H1 (cell line): ENCODE measurements around the gene FCER1A. TPM values are rescaled to one million over a fixed set of nuclear protein-coding genes. Genes with fewer than 3 reads are reported as not detected.

ENCODE experiments used
- CTCF ChIA-PET: fragments of 300-600 bp; sonication (Branson Sonifier 250); formaldehyde crosslinking; loops from one replicate; lab custom pipeline; 2021; ENCODE audit not compliant: partially characterized antibody; lab: Charles Lee
- POLR2A ChIA-PET: fragments of 300-600 bp; sonication (Branson Sonifier 250); formaldehyde crosslinking; loops from one replicate; lab custom pipeline; 2021; ENCODE audit warnings: inconsistent platforms; ENCODE audit not compliant: partially characterized antibody; lab: Charles Lee
- DNase-seq, 2 experiments: peaks; one replicate each; pipeline versions ENCODE4 v3.0.0 to v3.0.0-alpha.2; 2010 to 2022; ENCODE audit warnings: low spot score in 2 of 2, low read depth in 1 of 2, mixed read lengths in 1 of 2
- FAIRE-seq: peaks from 2 replicates; lab custom pipeline; 2011; peaks lifted over from hg19 to GRCh38; lab: Jason Lieb, UNC
- H2AFZ ChIP-seq: 2 replicates; pipeline ENCODE4 v1.8.1; 2012; ENCODE audit warnings: low read length, inconsistent platforms
- H2AK5ac ChIP-seq: 2 replicates; pipeline ENCODE4 v1.6.1; 2013; ENCODE audit warnings: low read depth, low read length
- H2BK120ac ChIP-seq: replicated peaks from 2 replicates; pipeline ENCODE3; 2013; ENCODE audit warnings: low read depth, low read length, inconsistent platforms
- H2BK12ac ChIP-seq: 2 replicates; pipeline ENCODE4 v1.6.1; 2013; ENCODE audit warnings: low read depth, low read length
- H2BK15ac ChIP-seq: 2 replicates; pipeline ENCODE4 v1.6.1; 2013; ENCODE audit warnings: low read length
- H2BK20ac ChIP-seq: 2 replicates; pipeline ENCODE4 v1.6.1; 2013; ENCODE audit warnings: low read length
- H2BK5ac ChIP-seq: 2 replicates; pipeline ENCODE4 v1.6.1; 2013; ENCODE audit warnings: low read depth, low read length
- H3K14ac ChIP-seq: 2 replicates; pipeline ENCODE4 v1.6.1; 2013; ENCODE audit warnings: inconsistent platforms; ENCODE audit not compliant: insufficient read length
- H3K18ac ChIP-seq: 2 replicates; pipeline ENCODE4 v1.6.1; 2013; ENCODE audit warnings: low read length; ENCODE audit errors: extremely low read depth
- H3K23ac ChIP-seq: 2 replicates; pipeline ENCODE4 v1.6.1; 2013; ENCODE audit warnings: inconsistent platforms; ENCODE audit not compliant: insufficient read length
- H3K23me2 ChIP-seq: 2 replicates; pipeline ENCODE4 v1.6.1; 2013; ENCODE audit warnings: low read depth, low read length
- H3K27ac ChIP-seq: 2 replicates; pipeline ENCODE4 v1.6.1; 2011; ENCODE audit warnings: low read depth, low read length, inconsistent platforms
- H3K27me3 ChIP-seq, 4 experiments: replicated peaks in 1 of 4; 1 replicate in 1 of 4; 2 replicates in 3 of 4; pipeline versions ENCODE4 v1.6.1 to v1.8.1; 2011 to 2013; ENCODE audit warnings: low read length in 3 of 4, mild to moderate bottlenecking in 3 of 4, inconsistent platforms in 2 of 4, mixed read lengths in 2 of 4, moderate library complexity in 1 of 4; ENCODE audit not compliant: control insufficient read depth in 3 of 4, insufficient read depth in 3 of 4; ENCODE audit errors: extremely low read depth in 1 of 4
- H3K36me3 ChIP-seq, 4 experiments: 2 replicates each; pipeline versions ENCODE4 v1.6.1 to v1.8.1; 2011 to 2013; ENCODE audit warnings: mild to moderate bottlenecking in 4 of 4, low read length in 3 of 4, moderate library complexity in 2 of 4, control low read depth in 1 of 4, inconsistent platforms in 1 of 4; ENCODE audit not compliant: insufficient read depth in 4 of 4, control insufficient read depth in 2 of 4
- H3K4ac ChIP-seq: replicated peaks from 2 replicates; pipeline ENCODE3; 2013; ENCODE audit warnings: low read length, low read depth, mixed read lengths, inconsistent platforms; ENCODE audit not compliant: insufficient read length
- H3K4me1 ChIP-seq, 4 experiments: replicated peaks in 1 of 4; 1 replicate in 1 of 4; 2 replicates in 3 of 4; pipeline versions ENCODE4 v1.6.1 to v1.8.1; 2011 to 2013; ENCODE audit warnings: low read length in 3 of 4, inconsistent platforms in 2 of 4, mixed read lengths in 1 of 4; ENCODE audit not compliant: insufficient read depth in 4 of 4, control insufficient read depth in 3 of 4
- H3K4me2 ChIP-seq, 2 experiments: 2 replicates each; pipeline versions ENCODE4 v1.6.1 to v1.8.1; 2011 to 2013; ENCODE audit warnings: low read depth in 2 of 2, low read length in 2 of 2, control low read depth in 1 of 2, inconsistent platforms in 1 of 2, mild to moderate bottlenecking in 1 of 2; ENCODE audit not compliant: insufficient read depth in 1 of 2
- H3K4me3 ChIP-seq, 4 experiments: fragments of 200-600, 300-600 bp in 1 of 4; sonication (generic), shearing (Covaris generic), sonication (Bioruptor Twin) in 1 of 4; 2 replicates each; pipeline versions ENCODE4 v1.5.1 to v1.8.1; 2011 to 2016; ENCODE audit warnings: low read length in 4 of 4, low read depth in 3 of 4, control low read depth in 2 of 4, inconsistent platforms in 2 of 4, mild to moderate bottlenecking in 2 of 4, mixed read lengths in 1 of 4, moderate library complexity in 1 of 4; ENCODE audit not compliant: insufficient read depth in 2 of 4; ENCODE audit errors: extremely low read depth in 1 of 4
- H3K56ac ChIP-seq: replicated peaks from 2 replicates; pipeline ENCODE3; 2013; ENCODE audit warnings: low read depth, mild to moderate bottlenecking, mixed read lengths, low read length, inconsistent platforms; ENCODE audit not compliant: insufficient read length
- H3K79me1 ChIP-seq: 2 replicates; pipeline ENCODE4 v1.6.1; 2013; ENCODE audit warnings: low read depth, low read length, control low read depth
- H3K79me2 ChIP-seq, 2 experiments: 2 replicates each; pipeline versions ENCODE4 v1.6.1 to v1.8.1; 2012 to 2013; ENCODE audit warnings: low read length in 2 of 2, mild to moderate bottlenecking in 2 of 2, inconsistent platforms in 1 of 2; ENCODE audit not compliant: insufficient read depth in 2 of 2, control insufficient read depth in 1 of 2
- H3K9ac ChIP-seq, 4 experiments: replicated peaks in 1 of 4; 1 replicate in 1 of 4; 2 replicates in 3 of 4; pipeline versions ENCODE4 v1.6.1 to v1.8.1; 2011 to 2013; ENCODE audit warnings: low read depth in 3 of 4, low read length in 3 of 4, control low read depth in 2 of 4, mild to moderate bottlenecking in 2 of 4, moderate library complexity in 2 of 4, inconsistent platforms in 1 of 4; ENCODE audit errors: extremely low read depth in 1 of 4
- H3K9me3 ChIP-seq, 2 experiments: 2 replicates each; pipeline versions ENCODE4 v1.6.1 to v1.8.1; 2012 to 2013; ENCODE audit warnings: mild to moderate bottlenecking in 2 of 2, moderate library complexity in 2 of 2, control low read depth in 1 of 2, inconsistent platforms in 1 of 2, low read depth in 1 of 2, low read length in 1 of 2, mixed read lengths in 1 of 2; ENCODE audit not compliant: insufficient read depth in 2 of 2
- H4K20me1 ChIP-seq, 2 experiments: replicated peaks in 1 of 2; 2 replicates each; pipeline versions ENCODE3 to v1.8.1; 2011 to 2013; ENCODE audit warnings: inconsistent platforms in 2 of 2, low read length in 2 of 2, mild to moderate bottlenecking in 1 of 2; ENCODE audit not compliant: insufficient read depth in 2 of 2, control insufficient read depth in 1 of 2
- H4K5ac ChIP-seq: 2 replicates; pipeline ENCODE4 v1.6.1; 2013; ENCODE audit warnings: low read length, low read depth, mixed read lengths, inconsistent platforms; ENCODE audit not compliant: insufficient read length
- H4K8ac ChIP-seq: 2 replicates; pipeline ENCODE4 v1.8.0; 2013; ENCODE audit warnings: mild to moderate bottlenecking, moderate library complexity, low read length, inconsistent platforms; ENCODE audit not compliant: insufficient read depth; ENCODE audit errors: extremely low read depth
- H4K91ac ChIP-seq: replicated peaks from 2 replicates; pipeline ENCODE3; 2013; ENCODE audit warnings: low read length, mixed read lengths, inconsistent platforms; ENCODE audit not compliant: insufficient read length
- CTBP2 ChIP-seq: IDR thresholded peaks from 2 replicates; pipeline ENCODE4 v1.7.0; 2011; ENCODE audit warnings: borderline replicate concordance, mild to moderate bottlenecking, moderate library complexity, mixed read lengths, low read length; ENCODE audit not compliant: insufficient read depth, insufficient read length
- GABPA ChIP-seq: IDR thresholded peaks from 2 replicates; pipeline ENCODE4 v1.6.1; 2011; ENCODE audit warnings: mild to moderate bottlenecking, low read length, moderate library complexity, borderline replicate concordance; ENCODE audit not compliant: insufficient read depth
- PHF8 ChIP-seq: fragments of 200-600 bp; sonication (generic); conservative IDR thresholded peaks from 2 replicates; pipeline ENCODE4 v1.7.1; 2012; ENCODE audit warnings: low read depth, mild to moderate bottlenecking, inconsistent platforms, low read length, moderate library complexity
- POU5F1 ChIP-seq: IDR thresholded peaks from 2 replicates; pipeline ENCODE4 v1.6.1; 2011; ENCODE audit warnings: low read depth, mild to moderate bottlenecking, low read length, moderate library complexity
- SIN3A ChIP-seq, 2 experiments: IDR thresholded peaks in 1 of 2; conservative IDR thresholded peaks in 1 of 2; 2 replicates each; pipeline ENCODE4 v1.6.1; 2011 to 2012; ENCODE audit warnings: low read length in 2 of 2, improper control_type of control experiment in 1 of 2, low read depth in 1 of 2, mild to moderate bottlenecking in 1 of 2
- SP2 ChIP-seq: IDR thresholded peaks from 2 replicates; pipeline ENCODE4 v1.6.1; 2012; ENCODE audit warnings: mild to moderate bottlenecking, low read length, inconsistent platforms
- YY1 ChIP-seq: IDR thresholded peaks from 2 replicates; pipeline ENCODE4 v1.6.1; 2011; ENCODE audit warnings: low read depth, mild to moderate bottlenecking, low read length
- WGBS, 2 experiments: shearing (Covaris generic) in 1 of 2; methylation state at CpG; one replicate each; pipeline versions ENCODE4 v1.1.6 to v1.1.7; 2013 to 2015; ENCODE audit warnings: low lambda C conversion rate in 2 of 2, mixed read lengths in 2 of 2, inconsistent platforms in 1 of 2, low coverage in 1 of 2, missing lambda C conversion rate in 1 of 2; ENCODE audit not compliant: insufficient replicate concordance in 2 of 2, insufficient coverage in 1 of 2, insufficient read length in 1 of 2; ENCODE audit errors: extremely low coverage in 1 of 2, missing lambda C conversion rate in 1 of 2; 5-methylcytosine and 5-hydroxymethylcytosine counted together
- polyA plus RNA-seq, 7 experiments: library from polyadenylated mRNA; depleted of rRNA in 3 of 7; stranded (reverse) in 5 of 7; unstranded in 2 of 7; fragments of >200 nt in 5 of 7; fragments of 200-250 nt in 2 of 7; gene quantifications; 1 replicate in 5 of 7; 2 replicates in 1 of 7; 4 replicates in 1 of 7; pipeline versions ENCODE4 v1.2.1 to v1.2.3, GENCODE V29; 2011 to 2013; ENCODE audit warnings: missing spikeins in 2 of 7, mixed read lengths in 2 of 7
- total RNA-seq: library from RNA; stranded (reverse); fragmentation: NEBNext Ultra II Directional; extraction: Animal tissue kit (Norgen Biotek cat#: 25700); gene quantifications from 2 replicates; pipeline ENCODE4 v1.2.1, GENCODE V29; 2021

FCER1A gene
- total and polyA plus RNA-seq, 2 of the 8 experiments (the other 6 are each of a cell fraction or from before 2014, with no cell fraction given) = not detected

GRCh38 chr1:159307346-159308020 is 5.3 kb downstream of the FCER1A start:
- Histone ChIP-seq H3K4me1 (no peaks in the 10 kb centered on the region), H2BK20ac (no peak overlapping the region), H3K23me2 (no peaks in the 10 kb centered on the region), H3K27ac (no peak overlapping the region), H3K4me3 (no peak overlapping the region), H3K56ac (no peak overlapping the region), H4K91ac (no peak overlapping the region), H2BK5ac (no peak overlapping the region), H3K18ac (no peak overlapping the region), H2BK12ac (no peak overlapping the region), H4K5ac (no peak overlapping the region), H2AK5ac (no peak overlapping the region), H3K23ac (no peak overlapping the region), H3K79me1 (no peaks in the 10 kb centered on the region), H3K79me2 (no peaks in the 10 kb centered on the region), H3K4ac (no peak overlapping the region), H4K20me1 (no peaks in the 10 kb centered on the region), H3K14ac (no peak overlapping the region), H2AFZ (no peak overlapping the region; the same call in 1 of the 2 replicates), H3K9ac (no peak overlapping the region), H3K36me3 (no peaks in the 10 kb centered on the region), H3K9me3 (peaks cover 26 to 73% of the 10 kb centered on the region in 2 experiments; a peak in 3 of 4 replicates), H2BK120ac (no peak overlapping the region), H4K8ac (no peak overlapping the region), H3K4me2 (no peak overlapping the region), H2BK15ac (no peak overlapping the region), H3K27me3 (no peaks in the 10 kb centered on the region)
- TF ChIP-seq CTBP2 (no peak), PHF8 (no peak), YY1 (no peak), GABPA (no peak), POU5F1 (no peak), SP2 (no peak), SIN3A (conservative IDR thresholded peaks at IDR 0.05 in 1 of 2, IDR thresholded peaks at IDR 0.05 in 1 of 2; ENCODE audit: low read depth in 1 of 2, low read length in 2 of 2) (no peak)
- WGBS, 2 experiments = 69% methylated on average over 5 of the region's 5 CpGs; no CpG with 5 or more reads in 1 of the 2 experiments
- POLR2A ChIA-PET = no interaction called here
- DNase-seq = no peak
- CTCF ChIA-PET = no interaction called here
- FAIRE-seq = no peak
